ENCODE data around the gene TPRN.

Gene TPRN

DNA sequence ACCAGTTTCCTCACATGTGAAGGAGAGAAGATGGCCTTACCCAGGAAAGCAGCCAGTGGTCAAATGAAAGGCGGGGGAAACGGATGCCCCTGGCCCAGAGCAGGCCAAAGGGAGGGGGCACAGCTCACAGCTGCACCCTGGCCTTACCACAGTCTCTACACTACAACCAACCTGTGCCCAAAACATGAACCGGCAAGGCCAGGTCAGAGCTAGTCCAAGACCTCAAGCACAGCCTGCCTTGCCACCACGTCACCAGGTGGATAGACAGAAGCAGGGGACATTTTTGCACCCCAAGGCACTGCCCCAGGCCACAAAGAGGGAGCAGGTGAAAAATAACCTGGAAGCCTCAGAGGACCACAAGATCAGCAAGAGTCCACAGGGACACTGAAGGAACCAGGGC, 57.1 kb downstream of the TPRN start:
- no peak for DNase-seq (ENCODE audit: low spot score)

- no peak for DNase-seq (ENCODE audit: low spot score)
Measured at GRCh38 chr9:137141976-137142936, 58.3 kb downstream of the TPRN start.

Data from activated CD4-positive, alpha-beta T cell treated with anti-CD3 and anti-CD28 coated beads, Interleukin-2, Interleukin-4, amounts not matched to agents 100 ng/mL and 50 ng/mL, durations not matched to agents 16 hours and 8 hours (primary cell).